GM19239 (cell line): ENCODE data around the gene RPS19.

Experiments
- DNase-seq: peaks from one replicate; pipeline ENCODE4 v3.0.0; 2011; ENCODE audit warnings: low spot score; ENCODE audit not compliant: insufficient read length
- FAIRE-seq: peaks from 2 replicates; lab custom pipeline; 2011; peaks lifted over from hg19 to GRCh38; lab: Jason Lieb, UNC

The RPS19 gene

DNA sequence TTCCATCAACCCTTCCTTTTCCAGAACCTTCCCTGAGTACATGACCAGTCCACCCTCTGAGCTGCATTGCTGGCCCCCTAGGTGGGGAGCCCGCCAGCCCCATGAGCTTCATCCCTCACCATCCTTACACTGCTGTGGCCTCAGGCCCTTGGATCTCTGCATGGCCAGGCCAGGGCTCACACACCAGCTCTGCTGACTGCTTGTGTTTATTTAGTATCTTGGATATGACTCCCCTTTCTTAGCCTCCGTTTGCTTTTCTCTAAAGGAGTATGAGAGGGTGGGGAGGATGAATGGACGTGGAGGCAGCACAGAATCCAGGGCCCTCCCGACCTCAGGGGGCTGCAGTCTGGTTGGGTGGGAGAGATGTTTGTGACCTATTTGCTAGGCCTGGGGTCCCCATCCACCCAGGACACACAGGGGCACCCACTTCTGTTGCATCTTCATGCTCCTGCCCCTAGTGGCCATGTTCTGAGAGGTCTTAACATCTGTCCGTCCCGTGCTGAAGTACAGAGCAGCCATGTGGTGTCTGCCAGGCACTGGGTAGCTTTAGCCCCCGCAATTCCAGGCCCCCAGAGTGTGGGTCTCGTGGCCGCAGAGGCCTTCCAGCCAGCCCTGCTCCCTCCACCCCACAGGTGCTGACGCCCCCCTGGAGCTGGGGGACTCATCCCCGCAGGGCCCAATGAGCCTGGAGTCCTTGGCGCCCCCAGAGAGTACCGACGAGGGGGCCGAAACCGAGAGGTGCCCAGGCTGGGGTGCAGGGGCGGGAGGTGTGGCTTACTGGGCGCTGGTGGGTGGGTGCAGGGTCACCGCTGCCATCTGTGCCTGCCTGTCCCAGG, 35.9 kb downstream of the RPS19 start:
- no peak for DNase-seq

DNA sequence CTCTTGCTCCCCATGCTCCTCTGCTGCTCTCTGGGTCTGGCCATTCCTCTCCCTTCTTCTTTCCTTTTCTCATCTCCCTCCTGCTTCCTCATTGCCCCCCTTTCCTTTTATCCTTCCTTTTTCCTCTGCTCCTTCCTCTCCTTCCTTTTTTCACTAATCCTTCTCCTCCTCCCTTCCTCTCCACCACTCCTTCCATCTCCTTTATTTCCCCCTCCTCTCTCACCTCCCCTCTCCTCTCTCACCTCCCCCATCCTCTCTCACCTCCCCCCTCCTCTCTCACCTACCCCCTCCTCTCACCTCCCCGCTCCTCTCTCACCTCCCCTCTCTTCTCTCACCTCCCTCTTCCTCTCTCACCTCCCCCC, 36.5 kb downstream of the RPS19 start:
- no peak for DNase-seq
- FAIRE-seq, result no peak

More for the DNA sequence above, 35.9 kb downstream of the RPS19 start:
- FAIRE-seq, result no peak

DNA sequence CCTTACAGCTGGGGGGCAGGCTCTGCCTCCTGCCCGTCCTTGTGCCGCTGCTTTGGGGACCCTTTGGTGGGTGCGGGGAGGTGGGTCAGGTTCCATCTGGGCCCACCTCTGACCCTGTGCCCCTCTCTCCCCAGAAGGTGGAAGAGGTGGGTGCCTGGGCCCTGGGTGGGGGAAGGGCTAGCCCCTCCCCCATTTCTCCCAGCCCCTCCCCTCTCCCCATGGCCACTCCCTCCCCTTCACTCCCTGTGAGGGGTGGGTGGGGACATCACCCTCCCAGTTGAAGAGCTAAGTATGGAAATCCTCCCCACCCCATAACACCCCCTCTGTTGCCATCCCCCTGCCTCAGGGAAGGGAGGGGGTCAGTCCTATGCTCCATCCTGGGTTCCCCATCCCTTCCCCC, 37.1 kb downstream of the RPS19 start:
- no peak for FAIRE-seq
- no peak for DNase-seq

DNA sequence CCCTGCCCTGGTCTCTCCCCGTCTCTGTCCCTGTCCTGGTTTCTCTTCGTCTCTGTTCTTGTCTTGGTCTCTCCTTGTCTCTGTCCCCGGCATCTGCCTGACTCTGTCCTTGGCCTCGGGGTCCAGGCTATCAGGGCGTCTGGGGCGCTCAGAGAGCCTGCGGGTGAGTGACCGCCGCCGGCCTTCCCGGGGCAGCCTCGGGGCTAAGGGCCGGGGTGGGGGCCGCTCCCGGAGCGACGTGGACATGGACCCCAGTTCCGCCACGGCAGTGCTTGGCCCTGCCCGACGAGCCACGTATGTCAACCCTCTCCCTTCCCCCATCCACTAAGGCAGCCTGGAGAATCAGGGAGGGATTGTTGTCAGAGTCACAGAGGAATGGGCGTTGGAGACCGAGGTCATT, 37.8 kb downstream of the RPS19 start:
- no peak for FAIRE-seq
- no peak for DNase-seq

DNA sequence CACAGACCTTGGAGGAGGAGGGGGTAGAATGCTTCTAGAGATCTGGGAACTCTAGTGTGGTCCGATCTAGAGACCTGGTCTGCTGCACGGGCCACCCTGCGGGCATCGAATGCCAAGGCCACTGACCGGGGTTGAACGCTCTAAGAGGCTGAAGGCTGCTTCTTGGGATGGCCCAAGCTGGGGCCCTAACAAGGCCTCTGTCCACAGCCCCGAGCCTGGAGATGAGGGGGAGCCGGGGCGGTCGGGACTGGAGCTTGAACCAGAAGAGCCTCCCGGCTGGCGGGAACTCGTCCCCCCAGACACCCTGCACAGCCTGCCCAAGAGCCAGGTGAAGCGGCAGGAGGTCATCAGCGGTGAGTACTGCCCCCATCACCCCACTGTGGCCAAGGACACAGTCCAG, 38.2 kb downstream of the RPS19 start:
- no peak for FAIRE-seq
- no peak for DNase-seq

DNA sequence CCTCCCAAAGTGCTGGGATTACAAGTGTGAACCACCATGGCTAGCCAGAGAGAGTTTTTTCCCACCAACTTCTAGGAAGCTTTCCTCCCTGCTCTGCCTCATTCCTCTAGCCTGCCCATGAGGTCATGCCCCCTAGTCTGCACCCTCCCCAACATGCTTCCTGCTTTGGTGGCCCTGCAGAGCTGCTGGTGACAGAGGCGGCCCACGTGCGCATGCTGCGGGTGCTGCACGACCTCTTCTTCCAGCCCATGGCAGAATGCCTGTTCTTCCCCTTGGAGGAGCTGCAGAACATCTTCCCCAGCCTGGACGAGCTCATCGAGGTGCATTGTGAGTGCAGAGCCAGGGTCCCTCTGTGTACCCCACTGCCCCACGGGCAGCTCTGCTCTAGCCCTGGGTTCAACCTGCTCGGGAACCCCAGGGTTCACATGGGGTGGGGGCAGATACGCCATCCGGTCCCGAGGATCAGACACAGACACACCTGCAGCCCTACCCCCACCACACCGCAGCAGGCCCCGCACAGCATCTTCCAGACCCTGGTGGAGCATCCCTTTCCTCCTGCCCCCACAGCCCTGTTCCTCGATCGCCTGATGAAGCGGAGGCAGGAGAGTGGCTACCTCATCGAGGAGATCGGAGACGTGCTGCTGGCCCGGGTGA, 41.8 kb downstream of the RPS19 start:
- DNase-seq (no peak), FAIRE-seq (no peak)

DNA sequence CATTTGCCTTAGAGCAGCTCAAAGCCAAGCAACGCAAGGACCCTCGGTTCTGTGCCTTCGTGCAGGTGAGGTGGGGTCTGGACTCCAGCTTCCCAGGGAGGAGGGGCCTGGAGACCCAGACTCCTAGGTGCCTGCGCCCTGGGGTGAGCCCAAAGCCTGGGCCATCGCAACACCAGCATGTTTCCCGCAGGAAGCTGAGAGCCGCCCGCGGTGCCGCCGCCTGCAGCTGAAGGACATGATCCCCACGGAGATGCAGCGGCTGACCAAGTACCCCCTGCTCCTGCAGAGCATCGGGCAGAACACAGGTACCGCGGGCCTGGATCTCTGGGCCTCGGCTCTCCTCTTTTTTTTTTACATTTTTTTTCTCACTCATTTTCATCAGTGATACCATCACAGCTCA, 42.5 kb downstream of the RPS19 start:
- no peak for DNase-seq
- FAIRE-seq, result no peak

DNA sequence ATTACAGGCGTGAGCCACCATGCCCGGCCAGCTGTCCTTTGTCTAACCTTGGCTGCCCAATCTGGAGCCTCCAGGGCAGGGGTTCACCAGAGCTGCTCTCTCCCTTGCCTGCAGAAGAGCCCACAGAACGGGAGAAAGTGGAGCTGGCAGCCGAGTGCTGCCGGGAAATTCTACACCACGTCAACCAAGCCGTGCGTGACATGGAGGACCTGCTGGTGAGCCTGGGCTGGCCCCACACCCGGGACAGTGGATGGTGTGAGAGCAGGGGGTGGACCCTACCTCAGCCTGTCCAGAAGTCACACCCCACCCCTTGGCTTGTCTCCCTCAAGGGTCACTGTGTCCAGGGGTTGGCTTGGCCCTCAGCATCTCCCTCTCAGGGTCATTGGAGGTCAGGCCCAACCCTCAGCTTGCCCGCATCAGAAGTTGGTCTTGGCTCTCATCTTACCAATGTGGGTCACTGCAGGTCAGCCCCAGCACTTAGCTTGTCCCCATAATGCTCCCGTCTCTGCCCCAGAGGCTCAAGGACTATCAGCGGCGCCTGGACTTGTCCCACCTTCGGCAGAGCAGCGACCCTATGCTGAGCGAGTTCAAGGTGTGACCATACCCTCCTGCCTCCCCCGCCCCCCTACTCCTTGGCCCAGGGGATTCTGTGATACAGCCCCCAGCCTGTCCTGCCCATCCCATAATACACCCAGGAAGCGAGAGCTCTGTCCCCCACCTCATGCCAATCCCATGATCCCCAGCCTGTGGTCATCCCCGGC, 43.3 kb downstream of the RPS19 start:
- DNase-seq (no peak), FAIRE-seq (no peak)

DNA sequence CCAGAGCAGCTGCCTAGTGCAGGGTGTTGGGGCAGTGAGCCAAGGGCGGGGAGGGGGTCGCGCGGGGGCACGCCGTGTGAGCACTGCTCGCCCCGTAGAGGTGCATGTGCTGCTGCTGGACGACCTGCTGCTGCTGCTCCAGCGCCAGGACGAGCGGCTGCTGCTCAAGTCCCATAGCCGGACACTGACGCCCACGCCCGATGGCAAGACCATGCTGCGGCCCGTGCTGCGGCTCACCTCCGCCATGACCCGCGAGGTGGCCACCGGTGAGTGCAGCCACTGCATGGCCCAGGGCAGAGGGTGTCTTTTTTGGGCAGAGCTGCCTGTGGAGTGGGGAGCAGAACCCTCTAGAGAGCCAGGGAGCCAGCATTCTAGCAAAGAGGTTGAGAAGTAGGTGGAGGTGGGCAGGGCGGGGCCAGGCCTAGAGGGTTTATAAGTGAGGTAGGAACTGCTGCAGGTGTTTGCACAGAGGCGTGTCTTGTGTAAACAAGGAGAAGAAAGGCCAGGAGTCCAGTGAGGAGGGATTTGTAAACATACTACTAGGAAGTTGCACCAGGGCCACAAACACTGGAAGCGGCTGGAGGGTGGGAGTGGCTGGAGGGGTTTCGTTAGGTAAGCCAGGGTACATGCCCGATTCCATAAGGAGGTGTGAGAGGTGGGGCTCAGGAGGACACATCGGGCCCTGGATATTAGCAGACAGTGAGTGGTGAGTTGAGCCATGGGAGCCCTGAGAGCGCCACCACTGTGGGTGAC, 44.2 kb downstream of the RPS19 start:
- FAIRE-seq (no peak), DNase-seq (no peak)

DNA sequence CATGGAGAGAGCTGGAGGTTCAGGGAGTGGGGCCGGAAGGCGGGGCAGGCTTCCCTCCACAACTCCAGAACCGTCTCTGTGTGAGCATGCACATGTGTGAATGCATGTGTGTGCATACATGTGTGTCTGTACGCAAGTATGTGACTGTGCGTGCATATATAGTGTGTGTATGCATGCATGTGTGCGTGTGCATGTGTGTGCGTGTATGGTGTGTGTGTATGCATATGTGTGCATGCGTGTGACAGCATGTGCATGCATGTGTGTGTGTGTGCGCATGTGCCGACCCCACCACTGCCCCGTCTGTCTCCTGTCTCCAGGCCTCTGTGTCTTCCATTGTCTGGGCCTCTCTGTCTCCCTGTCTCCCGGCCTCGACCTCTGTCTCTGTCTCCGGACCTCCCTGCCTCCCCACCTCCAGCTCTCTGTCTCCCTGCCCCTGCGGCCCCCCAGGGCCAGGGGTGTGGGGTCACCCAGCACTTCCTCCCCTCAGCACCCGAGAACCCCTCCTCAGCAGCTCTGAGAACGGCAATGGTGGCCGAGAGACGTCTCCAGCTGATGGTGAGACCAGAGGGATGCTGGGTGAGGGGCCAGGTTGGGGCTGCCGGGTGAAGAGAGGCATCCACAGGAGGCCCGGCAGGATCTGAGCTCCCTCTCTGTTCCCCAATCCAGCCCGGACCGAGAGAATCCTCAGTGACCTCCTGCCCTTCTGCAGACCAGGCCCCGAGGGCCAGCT, 45.4 kb downstream of the RPS19 start:
- DNase-seq (no peak), FAIRE-seq (no peak)

DNA sequence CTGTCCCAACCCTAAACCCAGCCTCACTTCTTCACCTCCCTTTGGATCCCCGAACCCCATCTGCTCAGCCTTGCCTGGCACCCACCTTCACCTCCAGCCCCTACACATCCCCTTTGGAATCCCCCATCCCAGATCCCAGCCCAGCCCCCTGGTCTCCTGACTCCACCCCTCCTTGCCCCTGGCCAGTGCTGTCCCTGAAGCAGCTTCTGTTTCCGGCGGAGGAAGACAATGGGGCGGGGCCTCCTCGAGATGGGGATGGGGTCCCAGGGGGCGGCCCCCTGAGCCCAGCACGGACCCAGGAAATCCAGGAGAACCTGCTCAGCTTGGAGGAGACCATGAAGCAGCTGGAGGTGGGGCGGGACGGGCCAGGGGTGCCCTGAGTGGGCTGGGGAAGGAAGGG, 46.2 kb downstream of the RPS19 start:
- no peak for DNase-seq
- no peak for FAIRE-seq

DNA sequence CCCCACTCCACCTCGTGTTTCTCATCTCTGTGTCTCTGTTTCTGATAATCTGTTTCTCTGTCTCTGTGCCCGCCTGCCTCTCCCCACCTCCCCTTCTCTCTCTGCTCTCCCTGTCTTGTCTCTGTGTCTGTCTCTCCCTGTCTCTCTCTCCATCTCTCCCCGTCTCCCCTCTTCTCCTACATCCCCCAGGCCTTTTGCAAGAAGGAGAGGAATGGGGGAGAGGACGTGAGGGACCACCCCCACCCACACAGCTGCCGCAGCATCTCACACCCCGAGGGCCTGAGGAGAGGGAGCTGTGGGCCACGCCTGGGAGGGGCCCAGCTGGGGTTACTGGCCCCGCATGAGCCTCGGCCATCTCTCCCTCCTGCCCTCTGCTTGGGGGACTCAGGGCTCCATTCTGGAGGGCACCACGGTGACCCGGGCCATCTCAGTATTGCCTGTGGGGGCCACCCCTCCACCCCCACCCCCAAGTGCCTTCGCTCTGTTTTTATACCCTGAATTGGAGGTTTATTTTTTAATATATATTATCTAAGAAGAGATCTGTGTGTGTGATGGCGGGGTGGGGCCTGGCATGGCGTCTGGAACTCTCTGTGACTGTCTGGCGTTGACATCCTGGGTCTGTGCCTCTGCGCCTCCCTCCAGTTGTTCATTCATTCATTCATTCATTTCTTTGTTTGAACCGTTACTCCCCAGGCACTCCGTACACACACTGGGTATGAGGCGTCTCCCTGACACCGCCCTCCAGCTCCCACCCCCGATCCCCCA, 47.0 kb downstream of the RPS19 start:
- FAIRE-seq (no peak), DNase-seq (no peak)

DNA sequence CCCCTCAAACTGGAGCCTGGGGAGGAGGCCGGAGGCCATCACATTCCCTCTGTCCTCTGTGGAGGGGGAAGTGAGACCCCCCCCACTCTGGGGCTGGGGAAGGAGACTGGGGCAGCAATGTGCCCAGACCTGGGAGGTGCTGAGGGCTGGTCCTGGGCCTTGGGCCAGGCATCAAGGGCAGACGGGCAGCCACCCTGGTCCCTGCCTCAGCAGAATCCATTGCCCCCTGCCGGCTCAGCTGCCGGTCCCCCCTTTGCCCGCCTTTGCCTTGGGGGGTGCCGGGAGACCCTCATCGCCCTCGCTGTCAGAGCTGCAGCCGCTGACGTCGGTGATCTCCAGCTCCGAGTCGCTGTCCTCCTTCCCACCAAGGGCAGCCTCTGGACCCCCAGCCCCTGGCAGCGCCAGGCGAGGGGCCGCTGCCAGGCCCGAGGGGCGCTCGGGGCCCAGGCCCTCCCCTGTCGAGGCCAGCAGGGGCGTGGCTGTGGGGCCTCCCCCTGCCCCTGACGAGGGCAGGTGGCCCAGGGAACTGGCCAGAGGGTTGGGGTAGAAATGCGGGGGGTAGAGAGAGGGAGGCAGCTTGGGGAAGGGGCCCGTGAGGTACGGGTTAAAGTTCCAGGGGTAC, 48.0 kb downstream of the RPS19 start:
- DNase-seq (no peak), FAIRE-seq (no peak)

DNA sequence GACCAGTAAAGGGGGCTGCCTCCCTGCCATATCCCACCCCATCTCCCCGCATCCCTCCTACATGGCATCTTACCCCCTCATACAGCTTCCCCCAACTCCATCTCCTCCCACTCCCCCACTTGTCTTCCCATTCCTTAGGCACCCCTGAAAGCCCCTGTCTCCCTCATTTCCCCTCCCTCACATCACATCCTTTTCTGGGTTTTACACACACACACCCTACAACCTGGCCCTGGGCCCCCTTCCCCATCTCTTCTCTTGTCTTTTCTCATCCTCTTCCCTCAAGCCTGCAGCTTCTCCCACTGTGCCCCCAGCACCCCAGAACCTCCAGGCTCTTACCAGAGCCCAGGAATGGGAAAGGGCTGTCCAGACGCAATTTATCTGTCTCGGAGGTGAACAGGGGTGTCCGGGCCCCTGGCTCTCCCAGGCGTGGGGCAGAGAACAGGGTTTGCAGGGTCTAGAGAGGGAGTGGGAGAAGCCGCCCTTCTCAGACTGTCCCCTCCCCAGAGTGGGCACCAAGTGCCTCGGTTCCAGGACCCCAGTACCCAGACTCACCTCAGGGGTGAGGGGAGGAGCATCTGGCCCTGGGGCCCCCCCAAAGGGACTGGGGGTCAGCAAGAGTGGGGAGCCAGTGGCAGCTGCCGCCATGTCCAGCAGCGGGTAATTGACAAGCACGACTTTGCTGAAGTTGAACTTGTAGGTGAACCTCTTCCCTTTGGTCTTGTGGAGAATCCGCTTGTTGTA, 48.8 kb downstream of the RPS19 start:
- DNase-seq, result no peak
- FAIRE-seq, result no peak

DNA sequence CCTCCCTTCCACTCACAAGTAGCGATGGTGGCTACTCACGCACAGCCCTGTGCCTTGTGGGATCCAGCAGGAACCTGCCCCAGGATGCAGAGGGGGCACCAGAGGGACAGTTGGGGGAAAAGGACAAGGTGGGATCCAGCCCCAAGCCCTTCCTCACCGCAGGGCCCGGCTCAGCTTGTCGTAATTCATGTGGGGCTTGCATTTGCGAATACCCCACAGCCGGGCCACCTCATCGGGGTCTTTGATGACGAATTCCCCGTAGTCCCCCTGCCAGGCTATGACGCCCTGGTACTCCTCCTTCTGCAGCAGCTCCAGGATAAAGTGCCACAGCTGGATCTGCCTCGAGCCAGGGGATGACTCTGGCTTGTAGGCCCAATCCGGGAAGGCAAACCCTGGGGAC, 49.7 kb downstream of the RPS19 start:
- no peak for FAIRE-seq

DNA sequence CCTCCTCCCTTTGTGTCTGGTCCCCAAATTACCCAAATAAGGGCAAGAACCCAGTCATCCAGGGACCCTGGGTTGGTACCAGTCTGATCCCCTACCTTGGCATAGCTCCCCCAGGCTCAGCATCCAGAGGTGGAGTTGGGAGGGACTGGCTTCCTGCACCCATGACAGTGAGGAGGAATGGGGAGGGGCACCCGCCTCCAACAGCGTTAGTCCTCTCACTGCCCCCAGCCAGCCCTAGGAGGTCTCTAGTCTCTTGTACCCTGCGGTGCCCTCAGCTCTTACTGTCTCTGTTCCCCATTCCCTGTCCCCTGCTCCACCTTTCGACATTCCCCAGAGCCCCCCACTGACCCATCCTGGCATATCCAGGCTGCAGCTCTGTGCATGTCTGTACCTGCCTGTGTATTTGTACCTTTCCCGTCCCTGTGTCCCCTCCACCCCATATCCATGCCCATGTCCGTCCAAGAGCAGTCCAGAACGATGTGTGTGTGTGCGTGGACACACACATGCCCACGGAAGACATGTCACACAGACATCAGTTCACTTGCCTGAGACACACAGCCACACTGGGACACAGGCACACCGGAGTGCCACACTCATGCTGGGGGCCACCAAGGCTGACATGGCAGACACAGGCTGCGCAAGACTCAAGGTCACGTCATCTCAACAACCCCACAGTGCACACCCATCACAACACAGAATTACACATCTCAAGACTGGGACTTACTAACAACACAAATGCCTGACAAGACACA, 50.4 kb downstream of the RPS19 start:
- FAIRE-seq, result no peak
- DNase-seq, result no peak

More for the DNA sequence above, 49.7 kb downstream of the RPS19 start:
- no peak for DNase-seq
